Hepatocyte (in vitro differentiated cells): Measurements from ENCODE around the gene AIFM1. TPM values are rescaled to one million over a fixed set of nuclear protein-coding genes. Genes with fewer than 3 reads are reported as not detected.

ENCODE experiments used
- DNase-seq: peaks from one replicate; pipeline ENCODE4 v3.0.0-alpha.2; 2016; ENCODE audit warnings: low spot score
- H2AFZ ChIP-seq: fragments of 200-600 bp; sonication (generic); 2 replicates; pipeline ENCODE4 v1.6.0; 2016; ENCODE audit warnings: antibody characterized with exemption, mild to moderate bottlenecking
- H3K27ac ChIP-seq: fragments of 200-600 bp; sonication (generic); 2 replicates; pipeline ENCODE4 v1.5.1; 2016; ENCODE audit warnings: mild to moderate bottlenecking
- H3K27me3 ChIP-seq: fragments of 200-600 bp; sonication (generic); 2 replicates; pipeline ENCODE4 v1.6.1; 2016
- H3K36me3 ChIP-seq: fragments of 200-600 bp; sonication (generic); replicated peaks from 2 replicates; pipeline ENCODE4 v1.5.1; 2016; ENCODE audit warnings: low read depth; ENCODE audit not compliant: insufficient read depth
- H3K4me1 ChIP-seq: fragments of 200-600 bp; sonication (generic); 2 replicates; pipeline ENCODE4 v1.5.1; 2016; ENCODE audit warnings: mild to moderate bottlenecking, moderate library complexity; ENCODE audit not compliant: insufficient read depth
- H3K4me2 ChIP-seq: fragments of 200-600 bp; sonication (generic); 2 replicates; pipeline ENCODE4 v1.6.0; 2016
- H3K4me3 ChIP-seq: fragments of 200-600 bp; sonication (generic); 2 replicates; pipeline ENCODE4 v1.5.1; 2016; ENCODE audit warnings: mild to moderate bottlenecking
- H3K79me2 ChIP-seq: fragments of 200-600 bp; sonication (generic); 2 replicates; pipeline ENCODE4 v1.6.0; 2017; ENCODE audit warnings: mild to moderate bottlenecking
- H3K9me2 ChIP-seq: fragments of 200-600 bp; sonication (generic); replicated peaks from 2 replicates; pipeline ENCODE4 v1.6.0; 2017; ENCODE audit warnings: mild to moderate bottlenecking; ENCODE audit not compliant: insufficient read depth
- H3K9me3 ChIP-seq: fragments of 200-600 bp; sonication (generic); 2 replicates; pipeline ENCODE4 v1.5.1; 2016; ENCODE audit warnings: low read depth, mild to moderate bottlenecking
- H4K20me1 ChIP-seq: fragments of 200-600 bp; sonication (generic); 2 replicates; pipeline ENCODE4 v1.6.0; 2016; ENCODE audit warnings: mild to moderate bottlenecking; ENCODE audit not compliant: insufficient read depth, poor library complexity, severe bottlenecking
- CTCF ChIP-seq: fragments of 200-600 bp; sonication (generic); IDR thresholded peaks from 2 replicates; pipeline ENCODE4 v1.5.1; 2016; ENCODE audit warnings: antibody characterized with exemption, mild to moderate bottlenecking; ENCODE audit not compliant: poor library complexity
- EZH2 ChIP-seq: fragments of 200-600 bp; sonication (generic); IDR thresholded peaks from 2 replicates; pipeline ENCODE4 v1.6.1; 2016; ENCODE audit warnings: antibody characterized with exemption, mild to moderate bottlenecking, borderline replicate concordance
- EZH2phosphoT487 ChIP-seq: fragments of 200-600 bp; sonication (generic); IDR thresholded peaks from one replicate; pipeline ENCODE4 v1.6.1; 2018; ENCODE audit warnings: antibody characterized with exemption, mild to moderate bottlenecking, low read depth, moderate library complexity; ENCODE audit not compliant: unreplicated experiment, severe bottlenecking
- WGBS: methylation state at CpG from one replicate; pipeline ENCODE4 v1.1.6; 2016; ENCODE audit warnings: low lambda C conversion rate; ENCODE audit errors: missing lambda C conversion rate; 5-methylcytosine and 5-hydroxymethylcytosine counted together
- polyA plus RNA-seq: library from polyadenylated mRNA; unstranded; fragments of >200 nt; fragmentation: Nextera tagmentation; extraction: Ambion mirVana; gene quantifications from 2 replicates; pipeline ENCODE4 v1.2.1, GENCODE V29; 2016
- total RNA-seq: library from RNA; depleted of rRNA; stranded (reverse); fragments of >200 nt; gene quantifications from 2 replicates; pipeline ENCODE4 v1.2.3, GENCODE V29; 2014

AIFM1 gene
- total and polyA plus RNA-seq, 2 experiments from 2014 or later, result 54.9 to 70.8 TPM

- Histone ChIP-seq H3K79me2 (no peaks in the 10 kb centered on the region), H3K36me3 (no peaks in the 10 kb centered on the region), H4K20me1 (no peaks in the 10 kb centered on the region), H3K4me3 (no peak overlapping the region), H3K9me3 (no peaks in the 10 kb centered on the region), H3K4me2 (no peak overlapping the region), H3K27ac (peak overlapping the region; percentile 81), H2AFZ (no peak overlapping the region), H3K9me2 (no peaks in the 10 kb centered on the region), H3K4me1 (no peaks in the 10 kb centered on the region), H3K27me3 (no peaks in the 10 kb centered on the region)
- DNase-seq, result peak; percentile 51
- 59% methylated on average over 13 of the region's 13 CpGs for WGBS
- TF ChIP-seq EZH2phosphoT487 (no peak), EZH2 (no peak)
Measured at GRCh38 chrX:130125091-130125874, 40.4 kb downstream of the AIFM1 start.

GRCh38 chrX:130124577-130124976 is 41.1 kb downstream of the AIFM1 start:
- H3K36me3 ChIP-seq, result no peaks in the 10 kb centered on the region

GRCh38 chrX:130121505-130121800 is 44.2 kb downstream of the AIFM1 start:
- no peaks in the 10 kb centered on the region for H3K79me2 ChIP-seq
- H3K4me3 ChIP-seq, result no peak overlapping the region
- no peaks in the 10 kb centered on the region for H3K9me3 ChIP-seq
- peak overlapping the region; percentile 73 for H3K4me2 ChIP-seq
- no peaks in the 10 kb centered on the region for H3K27me3 ChIP-seq
- DNase-seq, result no peak
- H2AFZ ChIP-seq, result no peak overlapping the region
- peak overlapping the region; percentile 83 for H3K27ac ChIP-seq
- H3K4me1 ChIP-seq, result peaks cover 8% of the 10 kb centered on the region
- TF ChIP-seq CTCF (no peak), EZH2phosphoT487 (no peak), EZH2 (no peak)
- H3K36me3 ChIP-seq, result no peaks in the 10 kb centered on the region
- H3K9me2 ChIP-seq, result no peaks in the 10 kb centered on the region
- no peaks in the 10 kb centered on the region for H4K20me1 ChIP-seq
- 83% methylated on average over 13 of the region's 13 CpGs for WGBS

More at GRCh38 chrX:130124577-130124976, 41.1 kb downstream of the AIFM1 start:
- Histone ChIP-seq H4K20me1 (no peaks in the 10 kb centered on the region), H3K27ac (peak overlapping the region; percentile 65), H3K4me3 (no peak overlapping the region), H3K27me3 (no peaks in the 10 kb centered on the region), H2AFZ (no peak overlapping the region), H3K4me2 (no peak overlapping the region), H3K9me2 (no peaks in the 10 kb centered on the region), H3K79me2 (no peaks in the 10 kb centered on the region), H3K9me3 (no peaks in the 10 kb centered on the region), H3K4me1 (no peaks in the 10 kb centered on the region)
- no peak for DNase-seq
- no peak for TF ChIP-seq EZH2phosphoT487
- no peak for TF ChIP-seq EZH2
- no peak for TF ChIP-seq CTCF
- 62% methylated on average over 4 of the region's 4 CpGs for WGBS

- peak; percentile 86 for DNase-seq
- Histone ChIP-seq H3K27me3 (no peaks in the 10 kb centered on the region), H3K27ac (peak overlapping the region; percentile 83), H3K36me3 (no peaks in the 10 kb centered on the region), H3K4me2 (peak overlapping the region; percentile 73), H3K9me2 (no peaks in the 10 kb centered on the region), H3K9me3 (no peaks in the 10 kb centered on the region), H3K79me2 (no peaks in the 10 kb centered on the region), H3K4me3 (no peak overlapping the region), H2AFZ (no peak overlapping the region), H4K20me1 (no peaks in the 10 kb centered on the region), H3K4me1 (peaks cover 8% of the 10 kb centered on the region)
- TF ChIP-seq EZH2phosphoT487 (no peak), CTCF (peak; percentile 62)
- WGBS, result 55% methylated on average over 47 of the region's 58 CpGs
Measured at GRCh38 chrX:130120746-130121504, 44.7 kb downstream of the AIFM1 start.
